Amygdala (tissue), 56 donors: Measurements from ENCODE around the gene TXNDC11.
A peak's percentile ranks its signal among the peaks of the same experiment; 100 is the strongest.

Experiments
- DNase-seq, 56 donors: peaks; one replicate each; lab custom pipeline; 2025; lab: John Stamatoyannopoulos, UW

TXNDC11 gene

GRCh38 chr16:11752856-11753255 lies 10.2 kb upstream of the TXNDC11 start:
- no peak for DNase-seq

- DNase-seq, result no peak
Measured at GRCh38 chr16:11750056-11750455, 7.4 kb upstream of the TXNDC11 start.

- DNase-seq, result no peak
Measured at GRCh38 chr16:11748404-11749254, 6.0 kb upstream of the TXNDC11 start.

GRCh38 chr16:11747949-11748403 lies 5.3 kb upstream of the TXNDC11 start:
- DNase-seq, result no peak

- no peak for DNase-seq
Measured at GRCh38 chr16:11744075-11744470, 1.4 kb upstream of the TXNDC11 start.

- DNase-seq, result peak in 4 of 56 donors; percentile 11 to 18 (median 16)
Measured at GRCh38 chr16:11743308-11744074, 834 bp upstream of the TXNDC11 start.

GRCh38 chr16:11742093-11742535 lies 543 bp downstream of the TXNDC11 start:
- peak in 8 of 56 donors; percentile 11 to 62 (median 44) for DNase-seq

GRCh38 chr16:11740567-11740966 lies 2.1 kb downstream of the TXNDC11 start:
- DNase-seq, result no peak

GRCh38 chr16:11738742-11739544 lies 3.7 kb downstream of the TXNDC11 start:
- no peak for DNase-seq

GRCh38 chr16:11737713-11738112 lies 4.9 kb downstream of the TXNDC11 start:
- no peak for DNase-seq

- no peak for DNase-seq
Measured at GRCh38 chr16:11736903-11737302, 5.8 kb downstream of the TXNDC11 start.

- no peak for DNase-seq
Measured at GRCh38 chr16:11735787-11736186, 6.9 kb downstream of the TXNDC11 start.

- peak in 2 of 56 donors; percentile 1 to 4 for DNase-seq
Measured at GRCh38 chr16:11734653-11735043, 8.0 kb downstream of the TXNDC11 start.

- peak in 4 of 56 donors; percentile 4 to 18 (median 13) for DNase-seq
Measured at GRCh38 chr16:11734025-11734652, 8.5 kb downstream of the TXNDC11 start.

GRCh38 chr16:11731222-11731621 lies 11.4 kb downstream of the TXNDC11 start:
- no peak for DNase-seq

- no peak for DNase-seq
Measured at GRCh38 chr16:11729787-11730186, 12.9 kb downstream of the TXNDC11 start.

GRCh38 chr16:11727796-11728543 lies 14.7 kb downstream of the TXNDC11 start:
- no peak for DNase-seq

- no peak for DNase-seq
Measured at GRCh38 chr16:11726008-11726407, 16.6 kb downstream of the TXNDC11 start.

GRCh38 chr16:11725457-11725856 lies 17.2 kb downstream of the TXNDC11 start:
- no peak for DNase-seq

GRCh38 chr16:11722468-11722808 lies 20.2 kb downstream of the TXNDC11 start:
- no peak for DNase-seq
